Transverse colon (tissue), 4 donors: Measurements from ENCODE around the gene NEO1. TPM values are rescaled to one million over a fixed set of nuclear protein-coding genes. Genes with fewer than 3 reads are reported as not detected.

Experiments used
- DNase-seq: peaks from one replicate; pipeline ENCODE4 v3.0.0-alpha.2; 2019
- H3K27ac ChIP-seq, 4 donors: fragments of 200-600 bp; sonication (generic); 2 replicates each; pipeline ENCODE4 v1.5.1; 2016 to 2018; ENCODE audit warnings: inconsistent platforms in 4 of 4
- H3K27me3 ChIP-seq: fragments of 200-600 bp; sonication (generic); 2 replicates; pipeline ENCODE4 v1.5.1; 2017; ENCODE audit warnings: inconsistent platforms
- H3K36me3 ChIP-seq, 4 donors: fragments of 200-600 bp; sonication (generic); 2 replicates each; pipeline ENCODE4 v1.5.1; 2017 to 2019; ENCODE audit warnings: inconsistent platforms in 4 of 4
- H3K4me1 ChIP-seq, 4 donors: fragments of 200-600 bp; sonication (generic); 2 replicates each; pipeline ENCODE4 v1.5.1; 2017 to 2020; ENCODE audit warnings: inconsistent platforms in 4 of 4
- H3K4me3 ChIP-seq, 4 donors: fragments of 200-600 bp; sonication (generic); 1 replicate in 1 of 4; 2 replicates in 3 of 4; pipeline versions ENCODE4 v1.5.1 to v1.6.1; 2017 to 2019; ENCODE audit warnings: inconsistent platforms in 4 of 4
- H3K9me3 ChIP-seq, 2 donors: fragments of 200-600 bp; sonication (generic); 2 replicates each; pipeline ENCODE4 v1.5.1; 2017 to 2019; ENCODE audit warnings: inconsistent platforms in 2 of 2
- CTCF ChIP-seq, 5 experiments: fragments of 200-600 bp in 3 of 5; fragments of 450-650 bp in 2 of 5; sonication (generic) in 3 of 5; IDR thresholded peaks; 1 replicate in 2 of 5; 2 replicates in 3 of 5; pipeline ENCODE4 v1.5.1; 2016 to 2017; ENCODE audit warnings: antibody characterized with exemption in 5 of 5, inconsistent platforms in 3 of 5, mild to moderate bottlenecking in 2 of 5, moderate library complexity in 1 of 5
- EP300 ChIP-seq: sonication (generic); formaldehyde crosslinking; IDR thresholded peaks from one replicate; pipeline ENCODE4 v1.6.1; 2017; ENCODE audit warnings: antibody characterized with exemption, low read depth
- POLR2A ChIP-seq: fragments of 450-650 bp; IDR thresholded peaks from one replicate; pipeline ENCODE4 v1.6.1; 2016; ENCODE audit warnings: antibody characterized with exemption, mild to moderate bottlenecking, moderate library complexity
- POLR2AphosphoS5 ChIP-seq, 3 donors: sonication (generic); formaldehyde crosslinking; IDR thresholded peaks; one replicate each; pipeline ENCODE4 v1.6.1; 2016; ENCODE audit warnings: antibody characterized with exemption in 3 of 3
- WGBS, 2 donors: methylation state at CpG; one replicate each; pipeline ENCODE4 v1.1.5; 2018; ENCODE audit warnings: low coverage in 1 of 2; 5-methylcytosine and 5-hydroxymethylcytosine counted together
- in situ Hi-C, 4 donors: fragments of 200-750 bp; cut with MboI; loops; one replicate each; pipeline versions ENCODE4 v1.15.0 to v1.15.1; 2017; ENCODE audit warnings: low sequenced_read_pairs in 3 of 4, low pct_ligation_motif_present in 1 of 4, low pct_unique_long_range_greater_than_20kb in 1 of 4
- intact Hi-C: fragments of 100-400 bp; cut with DNase I; formaldehyde crosslinking; loops from one replicate; pipeline ENCODE4 v1.15.1; 2023; ENCODE audit warnings: low total_unique reads
- total RNA-seq, 4 donors: library from RNA; depleted of rRNA; stranded (reverse); fragments of >200 nt; gene quantifications; one replicate each; pipeline ENCODE4 v1.1.0, GENCODE V29; 2016

NEO1 gene
- total RNA-seq, 4 donors from 2014 or later = 100 to 188 (median 135) TPM

GRCh38 chr15:73153024-73153423 is 100.8 kb downstream of the NEO1 start:
- no peak overlapping the region for H3K27ac ChIP-seq
- in situ Hi-C loops = no loop called here
- 79 to 88% methylated on average over 1 of the region's 1 CpG for WGBS, 2 donors
- no peak for TF ChIP-seq EP300
- TF ChIP-seq POLR2AphosphoS5 (IDR thresholded peaks at IDR 0.05) = no peak
- TF ChIP-seq POLR2A = no peak
- no peak for TF ChIP-seq CTCF (IDR thresholded peaks at IDR 0.05)
- intact Hi-C loops = no loop called here
- no peaks in the 10 kb centered on the region for H3K36me3 ChIP-seq
- DNase-seq = no peak
- H3K4me1 ChIP-seq = no peaks in the 10 kb centered on the region
- H3K27me3 ChIP-seq = no peaks in the 10 kb centered on the region
- H3K9me3 ChIP-seq = peaks cover 16 to 17% of the 10 kb centered on the region in 2 donors
- H3K4me3 ChIP-seq = no peak overlapping the region

- intact Hi-C loops = no loop called here
- H3K27ac ChIP-seq = no peak overlapping the region
- no peaks in the 10 kb centered on the region for H3K4me1 ChIP-seq
- TF ChIP-seq POLR2AphosphoS5 (IDR thresholded peaks at IDR 0.05) (no peak), CTCF (IDR thresholded peaks at IDR 0.05) (no peak), EP300 (no peak), POLR2A (no peak)
- WGBS, 2 donors = 94 to 95% methylated on average over 5 of the region's 5 CpGs
- no peak for DNase-seq
- H3K36me3 ChIP-seq = no peaks in the 10 kb centered on the region
- no peaks in the 10 kb centered on the region for H3K27me3 ChIP-seq
- peaks cover 16 to 17% of the 10 kb centered on the region in 2 donors for H3K9me3 ChIP-seq
- H3K4me3 ChIP-seq = no peak overlapping the region
- in situ Hi-C loops = no loop called here
These were observed 101.2 kb downstream of the NEO1 start for GRCh38 chr15:73153447-73153846.

GRCh38 chr15:73156431-73157191 is 104.3 kb downstream of the NEO1 start:
- Histone ChIP-seq H3K9me3 (peaks cover 16 to 17% of the 10 kb centered on the region in 2 donors), H3K4me1 (peaks cover 0 to 6% (median 0%) of the 10 kb centered on the region in 4 donors), H3K36me3 (peaks cover 0 to 5% (median 0%) of the 10 kb centered on the region in 4 donors), H3K4me3 (no peak overlapping the region), H3K27ac (no peak overlapping the region), H3K27me3 (no peaks in the 10 kb centered on the region)
- no peak for DNase-seq
- TF ChIP-seq POLR2AphosphoS5 (IDR thresholded peaks at IDR 0.05) (no peak), CTCF (IDR thresholded peaks at IDR 0.05) (peak in 1 of 5 experiments; percentile 11)
- in situ Hi-C loops = no loop called here
- intact Hi-C loops = no loop called here
- WGBS, 2 donors = 87% methylated on average over 3 of the region's 3 CpGs; no CpG with 5 or more reads in 1 of the 2 donors

- peaks cover 0 to 8% (median 3%) of the 10 kb centered on the region in 4 donors for H3K4me1 ChIP-seq
- peaks cover 0 to 5% (median 0%) of the 10 kb centered on the region in 4 donors for H3K36me3 ChIP-seq
- 50 to 70% methylated on average over 1 of the region's 1 CpG for WGBS, 2 donors
- in situ Hi-C loops (no loop called here), intact Hi-C loops (no loop called here)
- no peaks in the 10 kb centered on the region for H3K9me3 ChIP-seq
- no peaks in the 10 kb centered on the region for H3K27me3 ChIP-seq
- no peak for DNase-seq
- H3K27ac ChIP-seq = no peak overlapping the region
- TF ChIP-seq EP300 = no peak
- TF ChIP-seq CTCF (IDR thresholded peaks at IDR 0.05) = no peak
- TF ChIP-seq POLR2A = no peak
- no peak for TF ChIP-seq POLR2AphosphoS5 (IDR thresholded peaks at IDR 0.05)
- no peak overlapping the region for H3K4me3 ChIP-seq
These were observed 109.3 kb downstream of the NEO1 start for GRCh38 chr15:73161546-73161945.
